Gastroesophageal sphincter (tissue), 2 donors: ENCODE results near the gene NRXN3.

ENCODE experiments used
- EP300 ChIP-seq: sonication (generic); formaldehyde crosslinking; IDR thresholded peaks from one replicate; pipeline ENCODE4 v1.6.1; 2017; ENCODE audit warnings: antibody characterized with exemption, mild to moderate bottlenecking
- POLR2A ChIP-seq, 2 donors: fragments of 450-650 bp; IDR thresholded peaks; one replicate each; pipeline ENCODE4 v1.6.1; 2017; ENCODE audit warnings: antibody characterized with exemption in 2 of 2, mild to moderate bottlenecking in 2 of 2, moderate library complexity in 1 of 2

DNA sequence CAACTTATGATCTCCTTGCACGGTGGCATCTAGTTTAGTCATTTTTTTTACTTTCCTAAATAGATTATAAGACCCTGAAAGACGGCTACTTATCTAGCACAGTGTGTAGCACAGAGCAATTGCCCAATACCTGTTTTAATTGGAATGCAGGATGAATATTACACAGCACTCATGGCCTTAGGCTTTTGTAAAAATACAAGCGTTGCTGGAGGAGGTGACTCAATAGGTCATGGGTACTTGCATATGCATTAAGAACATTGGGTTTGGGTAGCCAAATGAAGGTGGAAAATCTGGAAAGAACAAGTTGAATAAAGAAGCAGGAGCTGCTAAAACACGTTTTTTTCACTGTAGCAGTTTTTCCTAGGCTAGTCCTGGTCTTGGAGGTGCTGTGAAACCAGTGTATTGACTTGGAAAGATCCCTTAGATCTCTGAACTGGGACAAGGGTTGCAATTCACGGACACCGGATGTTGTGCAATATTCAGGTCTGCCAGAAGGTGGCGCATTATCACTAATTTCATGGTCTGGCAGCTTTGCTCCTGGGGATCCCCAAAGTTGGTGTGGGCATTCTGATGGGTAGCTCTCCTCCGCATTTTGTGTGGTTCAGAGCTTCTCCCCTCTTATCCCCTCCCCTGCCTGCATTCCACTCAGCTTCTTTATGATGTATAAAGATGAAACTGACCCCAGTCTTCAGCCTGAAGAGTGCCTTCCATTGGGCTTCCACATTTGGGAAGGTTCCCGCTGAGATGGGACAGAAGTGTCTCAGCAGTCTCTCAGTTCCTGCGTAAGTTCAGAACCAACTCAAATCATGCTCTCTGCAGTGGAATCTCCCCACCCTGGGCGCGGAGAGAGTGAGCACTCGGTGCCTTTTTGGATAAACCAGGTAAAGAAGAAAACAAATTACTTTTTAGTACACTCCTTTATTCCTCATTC, 278.3 kb downstream of the NRXN3 start:
- no peak for TF ChIP-seq POLR2A (IDR thresholded peaks at IDR 0.05)
- no peak for TF ChIP-seq EP300
